Panc1 (cell line): ENCODE results near the gene MAP2K5.

ENCODE experiments used
- CTCF ChIP-seq: fragments of 450-650 bp; IDR thresholded peaks from 2 replicates; pipeline ENCODE4 v1.5.1; 2017; ENCODE audit warnings: mild to moderate bottlenecking
- POLR2AphosphoS5 ChIP-seq: IDR thresholded peaks from 2 replicates; pipeline ENCODE4 v1.6.1; 2012; ENCODE audit warnings: mild to moderate bottlenecking, low read depth, low read length, moderate library complexity
- REST ChIP-seq, 2 experiments: IDR thresholded peaks; 2 replicates each; pipeline ENCODE4 v1.6.1; 2011 to 2012; ENCODE audit warnings: low read depth in 2 of 2, control low read depth in 1 of 2, low read length in 1 of 2, mild to moderate bottlenecking in 1 of 2, moderate library complexity in 1 of 2; ENCODE audit not compliant: insufficient read depth in 1 of 2
- TCF7L2 ChIP-seq: IDR thresholded peaks from 2 replicates; pipeline ENCODE4 v1.6.1; 2011; ENCODE audit warnings: mild to moderate bottlenecking, low read depth, low read length, inconsistent platforms

GRCh38 chr15:67613708-67614107 lies 71.2 kb downstream of the MAP2K5 start:
- TF ChIP-seq CTCF (no peak; the same call in 1 of the 2 replicates), TCF7L2 (no peak), POLR2AphosphoS5 (no peak), REST (IDR thresholded peaks at IDR 0.05; ENCODE audit: insufficient read depth in 1 of 2, low read depth in 2 of 2, low read length in 1 of 2) (no peak)
